Heart right ventricle (tissue), 16 donors: ENCODE data around the gene GPC3. TPM values are rescaled to one million over a fixed set of nuclear protein-coding genes. Genes with fewer than 3 reads are reported as not detected.
A peak's percentile ranks its signal among the peaks of the same experiment; 100 is the strongest.

ENCODE experiments used
- ATAC-seq, 8 donors: fragments of 200-7000 bp; cut with Tn5 transposase; one replicate each; pipeline ENCODE4 v1.9.1; 2020; ENCODE audit warnings: mild to moderate bottlenecking in 8 of 8, moderate library complexity in 8 of 8, moderate number of reproducible peaks in 1 of 8
- DNase-seq, 2 donors: peaks; one replicate each; pipeline ENCODE4 v3.0.0-alpha.2; 2020
- H3K27ac ChIP-seq, 10 donors: fragments of 200-600 bp; sonication (generic) in 2 of 10; one replicate each; pipeline versions ENCODE4 v1.5.0 to v1.8.0; 2020 to 2022; ENCODE audit warnings: mild to moderate bottlenecking in 3 of 10
- H3K27me3 ChIP-seq, 7 donors: fragments of 200-600 bp; one replicate each; pipeline ENCODE4 v1.8.0; 2021 to 2022; ENCODE audit warnings: mild to moderate bottlenecking in 2 of 7
- H3K36me3 ChIP-seq, 9 donors: fragments of 200-600 bp; sonication (generic) in 1 of 9; one replicate each; pipeline versions ENCODE4 v1.5.0 to v1.8.0; 2020 to 2022; ENCODE audit warnings: mild to moderate bottlenecking in 2 of 9
- H3K4me1 ChIP-seq, 9 donors: fragments of 200-600 bp; sonication (generic) in 1 of 9; one replicate each; pipeline versions ENCODE4 v1.5.0 to v1.8.0; 2020 to 2022; ENCODE audit warnings: mild to moderate bottlenecking in 4 of 9
- H3K4me3 ChIP-seq, 10 donors: fragments of 200-600 bp; sonication (generic) in 2 of 10; one replicate each; pipeline versions ENCODE4 v1.5.0 to v1.8.0; 2020 to 2022; ENCODE audit warnings: mild to moderate bottlenecking in 7 of 10, moderate library complexity in 2 of 10
- H3K9me3 ChIP-seq, 11 donors: fragments of 200-600 bp in 10 of 11; sonication (generic) in 2 of 11; one replicate each; pipeline versions ENCODE4 v1.5.0 to v1.8.0; 2013 to 2022; ENCODE audit warnings: mild to moderate bottlenecking in 2 of 11, control low read depth in 1 of 11, moderate library complexity in 1 of 11
- CTCF ChIP-seq, 9 donors: fragments of 200-600 bp; sonication (generic) in 2 of 9; IDR thresholded peaks; one replicate each; pipeline versions ENCODE4 v1.5.0 to v1.8.0; 2021 to 2022; ENCODE audit warnings: antibody characterized with exemption in 9 of 9, mild to moderate bottlenecking in 5 of 9, moderate library complexity in 1 of 9
- WGBS, 2 donors: extraction: QIAGEN DNeasy Blood & Tissue Kit; methylation state at CpG; one replicate each; pipeline ENCODE4 v1.1.7; 2013; ENCODE audit warnings: inconsistent platforms in 1 of 2; 5-methylcytosine and 5-hydroxymethylcytosine counted together
- intact Hi-C, 10 donors: fragments of 100-400 bp; cut with DNase I; formaldehyde crosslinking; loops; one replicate each; pipeline versions ENCODE4 v1.11.1 to v1.14.2; 2022
- polyA plus RNA-seq, 2 donors: library from polyadenylated mRNA; stranded (reverse); fragments of 200-250 nt; gene quantifications; one replicate each; pipeline ENCODE4 v1.2.3, GENCODE V29; 2013
- total RNA-seq, 10 donors: library from RNA; stranded (reverse); fragmentation: NEBNext Ultra II Directional in 3 of 10; extraction: Animal tissue kit (Norgen Biotek cat#: 25700) in 3 of 10; gene quantifications; one replicate each; pipeline versions ENCODE4 v1.2.1 to v1.2.4, GENCODE V29; 2021 to 2023
- donor health status: Arrhythmogenic right ventricular cardiomyopathy.
- donor health status: ischemic (EF 13 %, LVEDD 7.1; RV severe dilation, severe dysfunction).
- donor health status: healthy with polysubstance abuse.
- donor health status: DM: no; HTN: yes; CAD: no.
- donor health status: DM: no; HTN: no; CAD: no.
- donor health status: ischemic (EF 25% LVEDD 6.9; RV normal size, moderate dysfunction).
- donor health status: ischemic (EF 25% LVEDD 5.7; RV mildly dilated, moderate dysfunction).
- donor health status: healthy.
- donor health status: DM: yes; HTN: yes; CAD: no.
- donor health status: Ischemic cardiomyopathy.
- donor health status: ischemic (EF 35%, LVEDD 5.7; RV mildly dilated, moderate dysfunction).
- donor health status: nonischemic (EF 11% LVEDD 7.7; RV severe dilation, severe dysfunction).
- donor health status: DM: yes; HTN: yes; CAD: no.
- donor health status: PGD.
- donor health status: ischemic (EF 29% LVEDD 5.4; RV normal size, mild dysfunction).
- donor health status: nonischemic (EF 23%, LVEDD 6.1; RV moderate dilation, normal function).

GPC3 gene
- total and polyA plus RNA-seq, 12 donors = 0.66 to 5.6 (median 3.4) TPM

DNA sequence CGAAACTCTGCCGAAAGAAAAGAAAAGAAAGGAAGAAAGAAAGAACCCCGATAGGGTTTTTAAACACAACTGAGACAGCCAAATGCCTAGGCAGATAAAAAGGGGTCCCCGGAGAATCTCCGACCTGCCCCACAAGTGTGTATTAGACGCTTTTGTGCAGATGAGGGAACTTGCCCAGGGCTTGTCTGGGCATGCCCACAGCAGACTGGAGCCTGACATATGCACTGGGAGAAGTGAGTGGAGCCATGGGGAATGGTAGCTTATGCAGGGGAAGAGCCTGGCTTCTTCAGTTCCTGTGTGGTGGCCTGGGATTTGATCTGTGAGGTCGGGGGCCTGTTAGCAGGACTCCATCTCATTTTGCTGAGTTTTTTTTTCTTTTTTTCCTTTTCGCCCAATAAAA is 199.0 kb downstream of the GPC3 start:
- Histone ChIP-seq H3K9me3 (no peaks in the 10 kb centered on the region), H3K4me3 (no peak overlapping the region), H3K27me3 (peaks cover 0 to 29% (median 0%) of the 10 kb centered on the region in 7 donors), H3K36me3 (no peaks in the 10 kb centered on the region), H3K27ac (no peak overlapping the region), H3K4me1 (no peaks in the 10 kb centered on the region)
- no peak for ATAC-seq
- no peak for TF ChIP-seq CTCF (IDR thresholded peaks at IDR 0.05)
- 88 to 94% methylated on average over 6 to 8 of the region's 8 CpGs for WGBS, 2 donors
- DNase-seq = no peak
- intact Hi-C loops = no loop called here

GRCh38 chrX:133783274-133783673 is 202.1 kb downstream of the GPC3 start:
- H3K27me3 ChIP-seq = peaks cover 0 to 34% (median 0%) of the 10 kb centered on the region in 7 donors
- no peak overlapping the region for H3K4me3 ChIP-seq
- H3K27ac ChIP-seq = no peak overlapping the region
- 79 to 88% methylated on average over 2 of the region's 2 CpGs for WGBS, 2 donors
- H3K36me3 ChIP-seq = no peaks in the 10 kb centered on the region
- intact Hi-C loops = no loop called here
- ATAC-seq (no peak), DNase-seq (no peak)
- H3K9me3 ChIP-seq = no peaks in the 10 kb centered on the region
- no peaks in the 10 kb centered on the region for H3K4me1 ChIP-seq
- no peak for TF ChIP-seq CTCF (IDR thresholded peaks at IDR 0.05)

GRCh38 chrX:133781174-133781573 is 204.2 kb downstream of the GPC3 start:
- H3K4me3 ChIP-seq = no peak overlapping the region
- no peaks in the 10 kb centered on the region for H3K4me1 ChIP-seq
- WGBS, 2 donors = 78 to 92% methylated on average over 1 of the region's 1 CpG
- no peak for TF ChIP-seq CTCF (IDR thresholded peaks at IDR 0.05)
- DNase-seq (no peak), ATAC-seq (no peak)
- no peaks in the 10 kb centered on the region for H3K9me3 ChIP-seq
- H3K27me3 ChIP-seq = peaks cover 0 to 47% (median 0%) of the 10 kb centered on the region in 7 donors
- H3K27ac ChIP-seq = no peak overlapping the region
- intact Hi-C loops = no loop called here
- no peaks in the 10 kb centered on the region for H3K36me3 ChIP-seq

GRCh38 chrX:133776072-133776471 is 209.3 kb downstream of the GPC3 start:
- no peak for ATAC-seq
- intact Hi-C loops = no loop called here
- peak in 7 of 9 donors; percentile 26 to 57 (median 41) for TF ChIP-seq CTCF (IDR thresholded peaks at IDR 0.05)
- no peak overlapping the region for H3K27ac ChIP-seq
- H3K27me3 ChIP-seq = peaks cover 0 to 51% (median 0%) of the 10 kb centered on the region in 7 donors
- no peaks in the 10 kb centered on the region for H3K4me1 ChIP-seq
- no peak overlapping the region for H3K4me3 ChIP-seq
- no peaks in the 10 kb centered on the region for H3K9me3 ChIP-seq
- WGBS, 2 donors = 55 to 59% methylated on average over 7 of the region's 7 CpGs
- no peaks in the 10 kb centered on the region for H3K36me3 ChIP-seq
- no peak for DNase-seq
